Suprapubic skin (tissue), 4 donors: ENCODE measurements around the gene RSF1. TPM values are rescaled to one million over a fixed set of nuclear protein-coding genes. Genes with fewer than 3 reads are reported as not detected.
"Not testable (repeated sequence)": the region's sequence is repeated elsewhere in the genome, so short reads cannot be mapped to it uniquely, and the experiment has no call there.

Source experiments
- DNase-seq, 2 donors: peaks; one replicate each; pipeline ENCODE4 v3.0.0-alpha.2; 2019; ENCODE audit warnings: low spot score in 2 of 2
- H3K27ac ChIP-seq: fragments of 200-600 bp; sonication (generic); one replicate; pipeline ENCODE4 v1.5.1; 2019
- H3K27me3 ChIP-seq: fragments of 200-600 bp; sonication (generic); one replicate; pipeline ENCODE4 v1.5.1; 2019
- H3K36me3 ChIP-seq: fragments of 200-600 bp; sonication (generic); one replicate; pipeline ENCODE4 v1.5.1; 2019
- H3K4me1 ChIP-seq: fragments of 200-600 bp; sonication (generic); one replicate; pipeline ENCODE4 v1.5.1; 2019
- H3K4me3 ChIP-seq: fragments of 200-600 bp; sonication (generic); one replicate; pipeline ENCODE4 v1.5.1; 2019; ENCODE audit warnings: mild to moderate bottlenecking
- H3K9me3 ChIP-seq: fragments of 200-600 bp; sonication (generic); one replicate; pipeline ENCODE4 v1.5.1; 2019
- CTCF ChIP-seq, 2 donors: fragments of 200-600 bp in 1 of 2; fragments of 450-650 bp in 1 of 2; sonication (generic) in 1 of 2; IDR thresholded peaks; one replicate each; pipeline ENCODE4 v1.5.1; 2016 to 2019; ENCODE audit warnings: antibody characterized with exemption in 2 of 2, mild to moderate bottlenecking in 1 of 2, moderate library complexity in 1 of 2
- EP300 ChIP-seq: sonication (generic); formaldehyde crosslinking; IDR thresholded peaks from one replicate; pipeline ENCODE4 v1.6.1; 2017; ENCODE audit warnings: antibody characterized with exemption
- POLR2A ChIP-seq, 2 donors: fragments of 450-650 bp; IDR thresholded peaks; one replicate each; pipeline ENCODE4 v1.6.1; 2017; ENCODE audit warnings: antibody characterized with exemption in 2 of 2, mild to moderate bottlenecking in 2 of 2, moderate library complexity in 2 of 2
- POLR2AphosphoS5 ChIP-seq, 3 donors: sonication (generic); formaldehyde crosslinking; IDR thresholded peaks; one replicate each; pipeline ENCODE4 v1.6.1; 2017; ENCODE audit warnings: antibody characterized with exemption in 3 of 3
- WGBS: methylation state at CpG from one replicate; pipeline ENCODE4 v1.1.5; 2018; 5-methylcytosine and 5-hydroxymethylcytosine counted together
- total RNA-seq, 4 donors: library from RNA; depleted of rRNA; stranded (reverse); fragments of >200 nt; gene quantifications; one replicate each; pipeline ENCODE4 v1.1.0, GENCODE V29; 2016

The RSF1 gene
- 100 to 1,000 TPM in 1 of 4 donors, 10 to 100 TPM in 3; 27.5 to 121 (median 45.5) TPM for total RNA-seq

- under 1% methylated on average over 41 of the region's 64 CpGs for WGBS
- H3K4me3 ChIP-seq = peak within 1 kb of the TSS; percentile 95
These were observed at the start of gene RSF1, which contains the start of gene AAMDC for GRCh38 chr11:77820565-77821348. RSF1 (minus strand) TSS chr11:77820722; CDS start chr11:77820714, 8 bp downstream. AAMDC (plus strand) TSS chr11:77821144; CDS start chr11:77842497, 21,353 bp downstream.

GRCh38 chr11:77868744-77869143 is 48.2 kb upstream of the RSF1 start:
- H3K9me3 ChIP-seq = no peaks in the 10 kb centered on the region
- no peaks in the 10 kb centered on the region for H3K27me3 ChIP-seq
- no peak for DNase-seq
- peaks cover 37% of the 10 kb centered on the region for H3K36me3 ChIP-seq
- no peak for TF ChIP-seq POLR2AphosphoS5 (IDR thresholded peaks at IDR 0.05)
- no peak for TF ChIP-seq POLR2A (IDR thresholded peaks at IDR 0.05)
- no peak for TF ChIP-seq CTCF (IDR thresholded peaks at IDR 0.05)
- no peak for TF ChIP-seq EP300
- H3K4me1 ChIP-seq = peaks cover 2% of the 10 kb centered on the region
- 93% methylated on average over 4 of the region's 4 CpGs for WGBS
- H3K27ac ChIP-seq = no peak overlapping the region
- no peak overlapping the region for H3K4me3 ChIP-seq

More at GRCh38 chr11:77820565-77821348, at the start of gene RSF1, which contains the start of gene AAMDC:
- Histone ChIP-seq H3K27ac (peak within 1 kb of the TSS; percentile 93), H3K4me1 (peaks cover 34% of the 10 kb centered on the region), H3K27me3 (no peaks in the 10 kb centered on the region), H3K36me3 (no peaks in the 10 kb centered on the region), H3K9me3 (no peaks in the 10 kb centered on the region)
- TF ChIP-seq EP300 = no peak
- peak; percentile 46 to 88 for TF ChIP-seq CTCF (IDR thresholded peaks at IDR 0.05)
- peak in 1 of 3 donors; percentile 47 for TF ChIP-seq POLR2AphosphoS5 (IDR thresholded peaks at IDR 0.05)
- DNase-seq = peak; percentile 99 to 100

GRCh38 chr11:77866336-77866735 is 45.8 kb upstream of the RSF1 start:
- Histone ChIP-seq H3K27me3 (no peaks in the 10 kb centered on the region), H3K4me1 (peaks cover 2% of the 10 kb centered on the region)
- no peak for TF ChIP-seq POLR2A (IDR thresholded peaks at IDR 0.05)

GRCh38 chr11:77865805-77866204 is 45.3 kb upstream of the RSF1 start:
- H3K9me3 ChIP-seq = no peaks in the 10 kb centered on the region
- DNase-seq = no peak
- H3K4me1 ChIP-seq = peaks cover 2% of the 10 kb centered on the region
- H3K4me3 ChIP-seq = no peak overlapping the region
- peaks cover 24% of the 10 kb centered on the region for H3K36me3 ChIP-seq
- no peaks in the 10 kb centered on the region for H3K27me3 ChIP-seq
- 55% methylated on average over 1 of the region's 1 CpG for WGBS
- H3K27ac ChIP-seq = no peak overlapping the region
- no peak for TF ChIP-seq POLR2A (IDR thresholded peaks at IDR 0.05)
- TF ChIP-seq EP300 = no peak
- TF ChIP-seq CTCF (IDR thresholded peaks at IDR 0.05) = no peak
- TF ChIP-seq POLR2AphosphoS5 (IDR thresholded peaks at IDR 0.05) = no peak

More at GRCh38 chr11:77866336-77866735, 45.8 kb upstream of the RSF1 start:
- H3K9me3 ChIP-seq = no peaks in the 10 kb centered on the region
- DNase-seq = no peak
- H3K4me3 ChIP-seq = no peak overlapping the region
- peaks cover 27% of the 10 kb centered on the region for H3K36me3 ChIP-seq
- 94% methylated on average over 1 of the region's 1 CpG for WGBS
- H3K27ac ChIP-seq = no peak overlapping the region

GRCh38 chr11:77861444-77861843 is 40.9 kb upstream of the RSF1 start:
- not testable (repeated sequence) for H3K9me3 ChIP-seq, H3K27ac ChIP-seq, H3K27me3 ChIP-seq, DNase-seq, H3K4me1 ChIP-seq, H3K4me3 ChIP-seq
- peaks cover 18% of the 10 kb centered on the region for H3K36me3 ChIP-seq
- 94% methylated on average over 10 of the region's 10 CpGs for WGBS

GRCh38 chr11:77857906-77858457 is 37.5 kb upstream of the RSF1 start:
- not testable (repeated sequence) for DNase-seq, H3K27me3 ChIP-seq, H3K4me3 ChIP-seq, H3K4me1 ChIP-seq, H3K27ac ChIP-seq
- WGBS = 93% methylated on average over 10 of the region's 10 CpGs
- Histone ChIP-seq H3K36me3 (peaks cover 43% of the 10 kb centered on the region), H3K9me3 (peaks cover 10% of the 10 kb centered on the region)
